Activated CD8-positive, alpha-beta memory T cell treated with anti-CD3 and anti-CD28 coated beads, Interleukin-2, amount 50 U/mL, for 1 hour (primary cell): ENCODE results near the gene CROCC.
"Not testable (repeated sequence)": the region's sequence is repeated elsewhere in the genome, so short reads cannot be mapped to it uniquely, and the experiment has no call there.

ENCODE experiments used
- DNase-seq: peaks from one replicate; pipeline ENCODE4 v3.0.0-alpha.2; 2020; ENCODE audit errors: extremely low read depth

CROCC gene

DNA sequence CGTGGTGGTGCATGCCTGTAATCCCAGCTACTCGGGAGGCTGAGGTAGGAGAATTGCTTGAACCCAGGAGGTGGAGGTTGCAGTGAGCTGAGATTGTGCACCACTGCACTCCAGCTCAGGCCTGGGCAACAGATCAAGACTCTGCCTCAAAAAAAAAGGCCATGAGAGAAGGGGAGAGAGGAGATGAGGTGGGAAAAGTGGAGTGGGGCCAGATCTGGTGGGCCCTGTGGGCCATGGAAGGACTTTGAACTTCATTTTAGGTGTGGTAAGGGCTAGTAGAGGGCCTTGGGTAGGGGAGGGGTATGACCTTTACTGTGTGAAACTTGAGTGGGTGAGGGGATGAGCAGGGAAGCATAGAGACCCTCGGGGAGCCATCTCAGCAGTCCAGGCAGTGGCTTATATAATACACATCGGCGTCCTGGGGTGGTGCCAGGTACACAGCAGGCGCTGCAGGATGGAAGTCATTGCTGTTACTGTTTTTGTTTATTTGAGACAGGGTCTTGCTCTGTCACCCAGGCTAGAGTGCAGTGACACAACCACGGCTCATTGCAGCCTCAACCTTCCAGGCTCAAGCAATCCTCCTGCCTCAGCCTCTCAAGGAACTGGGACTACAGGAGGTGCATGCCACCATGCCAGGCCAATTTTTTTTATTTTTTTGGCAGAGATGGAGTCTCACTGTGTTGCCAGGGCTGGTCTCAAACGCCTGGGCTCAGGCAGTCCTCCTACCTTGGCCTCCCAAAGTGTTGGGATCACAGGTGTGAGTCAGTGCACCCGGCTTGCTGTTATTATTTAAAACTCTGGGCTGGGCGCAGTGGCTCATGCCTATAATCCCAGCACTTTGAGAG, 5.5 kb upstream of the CROCC start:
- not testable (repeated sequence) for DNase-seq

DNA sequence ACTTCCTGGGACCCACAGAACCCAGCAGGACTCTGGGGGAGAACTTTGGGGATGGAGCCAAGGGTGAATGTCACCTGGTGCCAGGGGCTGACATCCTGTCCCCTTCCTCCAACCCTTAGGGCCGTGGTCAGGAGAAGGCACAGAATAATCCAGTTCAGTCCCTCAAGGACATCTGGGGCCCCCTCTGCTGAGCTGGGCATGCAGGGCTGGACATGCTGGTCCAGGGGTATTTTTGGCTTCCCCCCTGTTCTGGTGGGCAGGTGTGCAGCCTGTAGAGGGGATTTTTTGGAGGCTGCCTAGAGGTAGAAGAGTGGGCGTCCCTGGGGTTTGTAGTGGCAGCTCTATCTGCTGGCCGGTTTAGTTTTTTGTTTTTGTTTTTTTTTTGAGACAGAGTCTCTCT, 3.4 kb upstream of the CROCC start:
- no peak for DNase-seq

DNA sequence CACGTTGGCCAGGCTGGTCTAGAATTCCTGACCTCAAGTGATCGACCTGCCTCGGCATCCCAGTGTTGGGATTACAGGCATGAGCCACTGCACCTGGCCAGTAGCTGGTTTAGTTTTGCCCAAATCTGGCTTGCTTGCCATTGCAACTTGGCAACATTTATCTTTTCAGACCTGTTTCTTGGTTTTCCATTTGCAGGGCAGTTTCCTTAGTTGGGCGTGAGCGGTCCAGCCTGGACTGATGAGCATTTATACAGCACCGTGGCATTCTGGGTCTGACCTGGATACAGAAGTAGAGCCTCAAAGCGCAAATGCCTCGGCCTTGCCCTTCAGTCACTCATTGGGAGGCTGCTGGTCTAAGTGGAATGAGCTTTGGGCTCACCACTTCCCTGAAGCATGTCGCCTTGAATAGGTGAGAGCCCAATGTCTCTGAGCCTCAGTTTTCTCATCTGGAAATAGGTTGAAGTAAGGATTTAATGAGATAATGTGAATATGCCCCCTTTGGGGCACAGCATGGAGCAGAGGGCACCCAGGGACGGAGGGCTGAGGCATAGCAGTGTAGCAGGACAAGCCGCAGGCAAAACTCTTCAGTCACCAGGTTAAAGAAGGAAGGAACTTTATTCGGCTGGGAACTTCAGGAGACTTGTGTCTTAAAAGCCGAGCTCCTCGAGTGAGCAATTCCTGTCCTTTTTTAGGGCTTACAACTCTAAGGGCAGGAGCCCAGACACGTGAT, 2.6 kb upstream of the CROCC start:
- not testable (repeated sequence) for DNase-seq

DNA sequence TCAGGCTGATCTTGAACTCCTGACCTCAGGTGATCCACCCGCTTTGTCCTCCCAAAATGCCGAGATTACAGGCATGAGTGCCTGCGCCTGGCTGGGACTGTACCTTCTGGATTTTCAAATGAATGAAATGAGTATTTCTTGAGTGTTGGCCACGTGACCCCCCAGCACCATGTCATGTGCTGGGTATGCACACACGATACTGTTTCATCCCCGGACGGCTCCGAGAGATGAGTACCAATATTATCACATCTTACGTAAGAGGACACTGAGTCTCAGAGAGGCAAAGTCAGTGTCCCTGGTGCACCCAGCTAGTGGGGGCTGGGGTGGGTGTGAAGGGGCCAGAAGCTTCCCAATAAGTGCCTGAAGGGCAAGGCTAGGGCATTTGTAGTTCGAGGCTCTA, 780 bp upstream of the CROCC start:
- DNase-seq: no peak

DNA sequence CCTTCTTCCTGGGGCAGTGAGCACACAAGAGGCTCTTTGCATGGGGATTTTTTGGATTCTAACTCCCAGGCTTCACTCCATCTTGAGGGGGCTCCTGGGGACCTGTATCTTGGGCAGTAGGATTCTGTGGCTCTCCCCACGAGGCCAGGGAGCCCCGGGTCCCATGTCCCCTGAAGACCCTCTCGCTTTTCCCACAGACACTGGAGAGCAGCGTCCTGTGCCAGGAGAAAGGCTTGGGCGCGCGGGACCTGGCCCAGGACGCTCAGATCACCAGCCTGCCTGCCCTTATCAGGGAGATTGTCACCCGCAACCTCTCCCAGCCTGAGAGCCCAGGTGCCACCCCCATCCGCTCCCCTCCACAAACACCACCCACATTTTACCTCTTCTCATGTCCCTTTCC, 735 bp downstream of the CROCC start:
- no peak for DNase-seq

DNA sequence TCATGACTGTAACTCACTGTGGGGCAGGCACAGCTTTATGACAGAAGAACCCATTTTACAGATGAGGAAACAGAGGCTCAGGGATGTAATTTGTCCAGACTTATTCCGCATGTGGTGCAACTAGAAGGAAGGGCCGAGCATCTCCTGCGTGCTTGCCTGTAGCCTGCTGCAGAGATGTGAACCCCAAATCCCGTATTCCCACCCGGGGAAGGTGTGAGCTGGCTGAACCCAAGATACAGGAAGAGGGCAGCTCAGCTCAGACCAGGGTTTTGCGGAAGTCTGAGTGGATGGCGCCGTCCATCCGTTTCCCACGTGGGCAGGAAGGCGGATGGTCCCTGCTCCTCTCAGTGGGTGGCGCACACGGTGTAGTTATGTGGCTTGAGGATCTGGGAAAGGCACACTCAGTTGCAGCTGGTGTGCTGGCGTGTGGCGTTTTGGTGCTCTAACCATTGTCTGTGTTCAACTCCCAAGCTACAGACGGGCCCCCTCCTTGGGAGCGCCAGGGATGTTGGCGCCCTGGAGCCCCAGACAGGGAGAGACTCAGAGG, 1.2 kb downstream of the CROCC start:
- DNase-seq: no peak

DNA sequence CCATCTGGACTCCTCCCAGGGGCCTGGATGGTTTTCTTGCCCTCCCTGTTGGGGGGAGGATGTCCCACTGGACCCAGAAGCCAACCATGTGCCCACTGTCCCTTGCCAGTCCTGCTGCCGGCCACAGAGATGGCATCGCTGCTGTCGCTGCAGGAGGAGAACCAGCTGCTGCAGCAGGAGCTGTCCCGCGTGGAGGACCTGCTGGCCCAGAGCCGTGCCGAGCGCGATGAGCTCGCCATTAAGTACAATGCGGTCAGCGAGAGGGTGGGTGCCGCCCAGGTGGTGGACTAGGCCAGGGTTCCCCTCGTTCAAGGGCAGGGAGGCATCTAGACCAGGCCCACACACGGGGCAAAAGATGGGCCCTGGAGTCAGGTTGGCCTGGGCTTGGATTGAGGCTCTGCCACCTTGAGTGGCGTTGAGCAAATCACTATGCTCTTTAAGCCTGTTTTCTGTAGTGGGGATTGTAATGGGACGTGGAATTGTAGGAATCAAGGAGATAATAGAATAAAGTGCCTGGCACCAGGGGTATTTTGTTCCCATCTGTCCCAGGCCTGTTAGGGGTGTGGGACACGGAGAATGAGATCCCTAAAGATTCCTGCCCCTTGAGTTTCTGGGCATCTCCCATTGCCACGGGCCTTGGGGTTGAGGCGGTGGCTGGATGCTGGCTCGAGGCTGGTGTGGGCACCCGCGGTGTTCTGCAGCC, 2.6 kb downstream of the CROCC start:
- no peak for DNase-seq

DNA sequence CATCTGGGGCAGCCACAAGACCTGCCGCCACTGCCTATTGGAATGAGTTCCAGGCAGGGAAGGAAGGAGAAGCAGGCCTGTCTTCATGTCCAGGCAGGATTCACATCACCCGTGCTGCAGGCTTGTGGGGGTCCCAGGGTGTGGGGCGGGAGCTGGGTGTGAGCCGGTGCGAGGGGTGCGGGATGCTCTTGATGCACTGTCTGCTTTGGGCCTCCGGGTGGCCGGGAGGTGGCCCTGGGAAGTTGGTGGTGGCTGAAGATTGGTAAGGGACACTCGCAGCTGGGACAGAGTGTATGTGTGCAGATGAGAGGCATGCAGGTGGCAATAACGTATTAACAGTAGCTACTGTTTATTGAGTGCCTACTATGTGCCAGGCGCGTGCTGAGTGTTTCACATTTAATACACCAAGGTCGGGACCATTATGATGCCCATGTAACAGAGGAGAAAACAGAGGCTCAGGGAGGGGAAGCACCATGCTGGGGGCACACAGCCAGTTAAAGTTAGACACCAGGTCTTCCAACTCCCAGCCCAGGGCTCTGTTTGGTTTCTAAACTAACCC, 3.3 kb downstream of the CROCC start:
- no peak for DNase-seq

DNA sequence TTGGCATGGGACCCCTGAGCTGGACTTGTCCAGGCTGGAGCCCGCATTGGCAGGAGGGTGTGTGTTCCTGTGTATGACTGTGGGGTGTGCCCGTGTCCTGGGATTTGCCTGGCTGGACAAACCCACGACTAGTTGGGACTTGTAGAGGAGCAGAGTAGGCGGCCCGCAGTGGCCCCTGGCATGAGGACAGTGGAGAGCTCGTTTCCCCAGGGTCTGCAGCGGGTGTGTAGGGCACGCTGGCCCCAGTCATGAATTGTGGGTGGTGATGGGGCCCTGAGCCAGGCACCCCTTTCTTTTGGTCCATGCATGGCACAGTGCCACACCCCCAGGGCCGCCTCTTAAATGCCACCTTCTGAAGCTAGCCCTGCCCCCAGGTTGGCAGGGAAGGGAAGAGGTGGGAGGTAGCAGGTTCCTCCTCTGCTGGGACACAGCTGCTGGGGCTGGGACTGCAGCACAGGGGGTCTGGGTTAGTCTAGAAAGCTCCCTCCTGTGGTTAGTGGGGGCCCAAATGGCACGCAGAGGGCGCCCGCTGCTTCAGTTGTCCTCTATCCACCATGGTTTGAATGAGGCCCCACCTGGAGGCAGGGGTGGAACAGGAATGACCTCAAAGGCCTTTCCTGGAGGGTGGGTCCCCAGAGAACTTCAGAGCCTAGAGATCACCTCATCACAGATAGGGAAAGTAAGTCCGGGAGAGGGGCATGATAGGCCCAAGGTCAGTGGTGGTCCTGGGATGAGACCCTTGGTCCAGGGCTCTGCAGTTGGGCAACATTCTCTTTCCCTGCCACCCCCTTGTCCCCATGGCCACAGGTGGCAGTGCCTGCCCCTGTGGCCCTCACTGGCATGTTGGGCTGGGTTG, 4.1 kb downstream of the CROCC start:
- DNase-seq: no peak

DNA sequence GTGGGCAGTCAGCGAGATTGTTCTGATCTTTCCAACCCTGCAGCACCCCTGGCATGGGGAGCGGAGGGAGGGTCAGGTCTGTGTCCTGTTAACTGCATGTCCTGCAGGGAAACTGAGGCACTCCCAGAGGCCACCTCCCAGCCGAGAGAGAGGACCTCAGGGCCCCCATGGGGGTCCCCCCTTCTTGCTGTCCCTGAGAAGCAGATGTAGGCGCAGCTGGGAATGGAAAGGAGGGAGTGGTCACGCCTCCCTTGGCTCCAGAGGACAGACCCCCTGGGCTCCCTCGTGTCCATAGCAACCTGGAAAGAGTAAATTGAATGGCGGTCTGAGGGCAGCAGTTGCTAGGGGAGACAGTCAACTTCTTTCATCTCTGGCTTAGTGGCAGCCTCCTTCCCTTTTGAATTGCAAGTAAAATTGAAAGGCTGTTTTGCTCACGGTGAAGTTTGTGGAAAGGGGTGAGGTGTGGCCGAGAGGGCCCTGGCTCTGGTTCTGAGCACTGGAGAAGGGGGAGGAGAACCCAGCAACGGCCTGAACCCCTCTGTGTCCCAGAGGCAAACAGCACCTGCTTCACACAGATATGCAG, 4.9 kb downstream of the CROCC start:
- no peak for DNase-seq

DNA sequence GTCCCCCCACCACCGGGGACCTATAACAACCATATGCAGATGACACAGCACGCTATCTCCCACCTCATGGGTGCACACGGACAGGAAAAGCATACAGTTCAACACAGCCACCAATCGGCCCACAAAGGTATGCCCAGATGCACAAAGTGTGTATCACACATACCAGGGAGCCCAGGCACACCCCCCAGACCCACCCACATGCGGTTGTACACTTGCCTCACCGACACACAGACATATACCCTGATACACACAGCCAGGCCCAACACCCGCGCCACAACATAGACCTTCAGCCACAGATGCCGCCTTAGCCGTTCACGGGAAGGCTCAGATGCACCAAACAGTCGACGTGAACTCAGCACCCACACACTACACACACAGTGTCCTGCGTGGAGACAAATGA, 5.5 kb downstream of the CROCC start:
- no peak for DNase-seq

DNA sequence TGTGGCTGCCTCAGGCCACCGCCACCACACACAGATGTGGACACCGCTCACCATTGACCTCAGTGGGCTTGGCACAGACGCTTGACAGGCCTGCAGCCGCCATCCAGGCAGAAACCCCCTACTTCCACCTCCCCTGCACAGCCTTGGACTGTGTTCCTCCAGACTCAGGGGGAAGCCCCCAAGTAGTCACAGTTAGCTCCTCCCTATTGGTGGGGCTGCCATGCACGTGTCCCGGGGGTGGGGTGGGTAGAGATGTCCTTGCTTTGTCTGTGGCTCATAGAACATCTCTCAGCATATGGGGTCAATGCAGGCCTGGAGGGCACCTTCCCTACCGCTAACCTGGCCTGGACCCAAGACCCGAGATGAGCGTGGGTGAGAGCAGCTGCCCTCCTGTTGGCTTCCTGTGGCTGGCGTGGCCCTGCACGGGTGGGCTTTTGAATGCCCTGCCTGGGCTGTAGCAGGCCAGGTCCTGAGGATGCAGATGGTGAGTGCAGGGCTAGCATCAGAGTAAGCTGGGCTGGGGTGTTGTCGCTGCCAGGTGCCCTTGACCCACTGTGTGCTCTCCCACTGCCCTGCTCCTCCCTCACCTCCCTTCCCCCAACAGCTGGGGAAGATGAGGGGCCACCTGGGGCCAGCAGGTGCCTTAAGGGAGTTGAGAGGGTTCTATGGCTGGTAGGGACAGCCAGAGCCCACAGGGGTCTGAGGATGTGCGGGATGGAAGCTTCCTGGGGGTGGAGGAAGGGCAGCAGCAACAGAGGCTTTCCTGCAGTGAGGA, 6.2 kb downstream of the CROCC start:
- DNase-seq: no peak

DNA sequence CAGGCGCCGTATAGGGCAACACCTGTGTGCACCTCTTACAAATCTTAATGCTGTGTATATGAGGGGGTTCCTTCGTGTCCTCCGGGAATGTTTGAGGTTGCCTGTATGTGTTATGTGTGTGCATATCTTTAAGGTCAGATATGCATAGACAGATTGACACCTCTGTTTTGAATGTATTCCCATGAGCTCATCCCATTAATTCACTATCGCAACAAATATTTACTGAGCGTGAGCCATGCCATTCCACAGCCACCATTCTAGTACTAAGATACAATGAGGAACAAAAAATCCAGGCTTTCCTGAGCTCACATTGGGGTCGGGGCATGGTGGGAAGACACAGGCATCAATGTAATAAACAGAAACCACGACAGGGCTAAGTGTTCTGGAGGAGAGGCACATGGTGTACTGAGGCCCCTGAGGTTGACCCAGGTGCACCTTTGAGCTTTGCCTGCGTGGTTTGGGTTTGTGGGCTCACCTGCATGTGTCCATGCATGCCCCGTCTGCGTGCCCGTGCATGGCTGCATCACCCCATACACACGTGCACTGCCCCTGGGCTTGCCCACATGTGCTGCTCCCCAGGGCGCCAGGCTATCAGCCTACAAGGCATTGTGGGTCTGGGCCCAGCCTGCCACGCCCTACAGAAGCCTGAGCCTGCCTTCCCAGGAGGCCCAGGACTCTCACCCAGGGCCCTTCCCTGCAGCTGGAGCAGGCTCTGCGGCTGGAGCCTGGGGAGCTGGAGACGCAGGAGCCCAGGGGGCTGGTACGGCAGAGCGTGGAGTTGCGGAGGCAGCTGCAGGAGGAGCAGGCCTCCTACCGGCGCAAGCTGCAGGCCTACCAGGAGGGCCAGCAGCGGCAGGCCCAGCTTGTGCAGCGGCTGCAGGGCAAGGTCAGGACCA, 7.7 kb downstream of the CROCC start:
- not testable (repeated sequence) for DNase-seq

DNA sequence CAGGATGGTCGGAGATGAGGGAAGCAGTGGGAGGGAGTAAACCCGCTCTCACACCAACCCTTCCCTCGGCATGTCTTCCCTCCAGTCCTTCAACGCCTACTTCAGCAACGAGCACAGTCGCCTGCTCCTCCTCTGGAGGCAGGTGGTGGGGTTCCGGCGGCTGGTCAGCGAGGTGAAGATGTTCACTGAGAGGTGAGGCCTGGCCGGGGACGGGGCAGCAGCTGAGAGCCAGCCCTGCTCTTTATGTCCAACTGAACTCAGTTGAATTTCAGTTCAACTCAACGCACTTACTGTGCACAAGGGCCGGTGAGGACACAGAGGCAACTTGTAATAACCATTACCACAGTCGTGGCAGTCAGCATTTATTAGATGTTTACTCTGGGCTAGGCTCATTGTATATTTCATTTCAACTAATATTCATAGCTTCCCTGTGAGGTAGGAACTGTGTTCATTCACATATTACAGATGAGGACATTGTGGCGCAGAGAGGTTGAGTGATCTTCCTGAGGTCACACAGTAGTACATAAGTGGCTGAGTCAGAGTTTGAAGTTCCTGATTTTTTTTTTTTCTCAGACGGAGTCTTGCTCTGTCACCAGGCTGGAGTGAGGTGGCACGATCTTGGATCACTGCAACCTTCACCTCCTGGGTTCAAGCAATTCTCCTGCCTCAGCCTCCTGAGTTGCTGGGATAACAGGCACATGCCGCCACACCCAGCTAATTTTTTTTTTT, 9.6 kb downstream of the CROCC start:
- DNase-seq: not testable (repeated sequence)

DNA sequence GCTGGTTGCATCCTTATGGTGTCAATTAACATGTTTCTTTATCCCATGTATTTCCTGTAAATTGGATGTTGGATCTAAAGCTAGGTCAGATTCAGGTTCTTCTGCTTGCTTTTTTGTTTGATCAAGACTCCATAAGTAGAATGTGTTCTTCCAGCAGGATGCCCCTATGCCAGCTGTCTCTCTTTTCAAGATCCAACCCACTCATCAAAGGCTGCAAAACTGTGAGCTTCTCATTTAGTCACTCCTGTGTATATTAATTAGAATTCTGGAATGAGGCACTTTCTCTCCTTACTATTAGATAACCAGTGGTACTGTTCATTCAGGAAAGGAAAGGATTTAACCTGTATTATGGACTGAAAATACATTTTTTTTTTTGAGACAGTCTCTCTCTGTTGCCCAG, 12.2 kb downstream of the CROCC start:
- DNase-seq: not testable (repeated sequence)

DNA sequence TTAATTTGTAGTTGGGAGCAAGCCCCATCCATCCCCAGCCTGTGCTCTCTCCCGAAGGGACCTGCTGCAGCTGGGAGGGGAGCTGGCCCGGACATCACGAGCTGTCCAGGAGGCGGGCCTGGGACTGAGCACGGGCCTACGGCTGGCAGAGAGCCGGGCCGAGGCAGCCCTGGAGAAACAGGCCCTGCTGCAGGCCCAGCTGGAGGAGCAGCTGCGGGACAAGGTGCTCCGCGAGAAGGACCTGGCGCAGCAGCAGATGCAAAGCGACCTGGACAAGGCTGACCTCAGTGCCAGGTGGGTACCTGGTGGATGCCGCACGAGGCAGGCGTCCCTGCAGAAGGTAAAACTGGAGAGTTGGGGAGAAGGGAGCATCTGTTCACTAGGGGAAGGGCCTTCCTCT, 14.8 kb downstream of the CROCC start:
- not testable (repeated sequence) for DNase-seq

DNA sequence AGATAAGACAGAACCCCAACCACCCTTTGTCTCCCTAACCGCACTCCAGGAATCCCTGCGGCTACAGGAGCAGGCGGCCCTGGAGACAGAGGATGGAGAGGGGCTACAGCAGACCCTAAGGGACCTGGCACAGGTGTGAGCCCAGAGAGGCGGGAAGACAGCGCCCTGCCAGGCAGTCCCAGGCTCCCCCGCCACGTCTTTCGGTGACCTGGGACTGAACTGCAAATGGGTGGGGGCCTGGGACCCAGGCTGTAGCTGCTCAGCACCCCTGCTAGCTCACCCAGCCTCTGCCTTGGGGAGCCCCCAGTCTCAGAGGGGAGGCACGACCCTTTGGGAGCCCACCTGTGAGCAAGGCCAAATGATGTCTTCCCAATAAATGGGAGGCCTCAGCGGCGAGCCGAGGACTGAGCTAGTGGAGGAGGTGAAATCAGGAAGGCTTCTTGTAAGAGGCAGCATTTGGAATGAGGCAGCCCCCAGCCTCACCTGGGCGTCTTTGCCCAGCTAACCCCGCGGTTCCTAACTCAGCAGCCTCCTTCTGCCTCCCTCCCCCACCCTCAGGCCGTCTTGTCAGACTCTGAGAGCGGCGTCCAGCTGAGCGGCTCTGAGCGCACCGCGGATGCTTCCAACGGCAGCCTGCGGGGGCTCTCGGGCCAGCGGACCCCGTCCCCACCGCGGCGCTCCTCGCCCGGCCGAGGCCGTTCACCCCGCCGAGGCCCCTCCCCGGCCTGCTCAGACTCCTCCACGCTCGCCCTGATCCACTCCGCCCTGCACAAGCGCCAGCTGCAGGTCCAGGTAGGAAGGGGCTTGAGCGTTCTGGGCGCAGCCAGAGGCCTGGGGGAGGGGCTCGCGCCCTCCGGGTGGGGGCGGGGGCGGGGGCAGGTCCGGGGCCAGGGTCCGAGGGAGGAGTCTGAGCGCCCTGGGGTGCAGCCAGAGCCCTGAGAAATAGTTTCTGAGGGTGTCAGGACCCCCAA, 16.9 kb downstream of the CROCC start:
- DNase-seq: no peak
